SW 1271 (cell line): ENCODE results near the gene NLRP3.
A peak's percentile ranks its signal among the peaks of the same experiment; 100 is the strongest.
"Not testable (repeated sequence)": the region's sequence is repeated elsewhere in the genome, so short reads cannot be mapped to it uniquely, and the experiment has no call there.

Experiments used
- DNase-seq, 2 experiments: peaks; one replicate each; lab custom pipeline; 2025; lab: John Stamatoyannopoulos, UW

Gene NLRP3

DNA sequence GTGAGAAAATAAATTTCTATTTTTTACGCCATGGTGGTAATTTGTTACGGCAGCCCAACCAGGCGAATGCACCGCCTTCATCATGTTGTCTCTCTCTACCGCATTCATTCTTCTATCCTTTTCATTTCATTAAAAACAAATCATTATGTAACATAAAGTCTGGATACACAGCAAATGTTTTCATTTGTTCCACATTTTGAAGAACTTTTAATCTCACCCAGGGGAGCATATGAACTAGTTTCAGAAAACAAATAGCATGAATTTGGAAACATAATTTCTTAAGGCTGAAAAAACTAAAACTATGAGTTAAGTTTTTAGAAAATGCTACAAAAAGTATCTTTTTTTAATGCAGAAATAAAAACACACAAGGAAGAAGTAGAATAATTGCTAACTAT, 53.2 kb downstream of the NLRP3 start:
- no peak for DNase-seq

DNA sequence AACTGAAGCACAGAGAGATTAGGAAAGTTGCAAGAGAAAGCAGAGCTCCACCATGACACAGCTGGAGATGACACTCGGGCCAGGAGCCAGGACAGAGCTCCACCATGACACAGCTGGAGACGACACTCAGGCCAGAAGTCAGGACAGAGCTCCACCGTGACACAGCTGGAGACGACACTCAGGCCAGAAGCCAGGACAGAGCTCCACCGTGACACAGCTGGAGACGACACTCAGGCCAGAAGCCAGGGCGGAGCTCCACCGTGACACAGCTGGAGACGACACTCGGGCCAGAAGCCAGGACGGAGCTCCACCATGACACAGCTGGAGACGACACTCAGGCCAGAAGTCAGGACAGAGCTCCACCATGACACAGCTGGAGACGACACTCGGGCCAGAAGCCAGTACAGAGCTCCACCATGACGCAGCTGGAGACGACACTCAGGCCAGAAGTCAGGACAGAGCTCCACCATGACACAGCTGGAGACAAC, 55.0 kb downstream of the NLRP3 start:
- DNase-seq = not testable (repeated sequence)

DNA sequence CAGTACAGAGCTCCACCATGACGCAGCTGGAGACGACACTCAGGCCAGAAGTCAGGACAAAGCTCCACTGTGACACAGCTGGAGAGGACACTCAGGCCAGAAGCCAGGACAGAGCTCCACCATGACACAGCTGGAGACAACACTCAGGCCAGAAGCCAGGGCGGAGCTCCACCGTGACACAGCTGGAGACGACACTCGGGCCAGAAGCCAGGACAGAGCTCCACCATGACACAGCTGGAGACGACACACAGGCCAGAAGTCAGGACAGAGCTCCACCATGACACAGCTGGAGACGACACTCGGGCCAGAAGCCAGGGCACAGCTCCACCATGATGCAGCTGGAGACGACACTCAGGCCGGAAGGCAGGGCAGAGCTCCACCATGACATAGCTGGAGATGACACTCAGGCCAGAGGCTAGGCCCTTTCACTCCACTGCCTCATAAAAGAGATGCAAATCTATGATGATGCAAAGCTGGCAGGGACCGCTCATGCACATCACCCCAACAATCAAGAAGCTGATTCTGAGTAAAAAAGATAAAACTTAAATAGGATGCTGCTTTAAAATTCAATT, 55.6 kb downstream of the NLRP3 start:
- DNase-seq = no peak

DNA sequence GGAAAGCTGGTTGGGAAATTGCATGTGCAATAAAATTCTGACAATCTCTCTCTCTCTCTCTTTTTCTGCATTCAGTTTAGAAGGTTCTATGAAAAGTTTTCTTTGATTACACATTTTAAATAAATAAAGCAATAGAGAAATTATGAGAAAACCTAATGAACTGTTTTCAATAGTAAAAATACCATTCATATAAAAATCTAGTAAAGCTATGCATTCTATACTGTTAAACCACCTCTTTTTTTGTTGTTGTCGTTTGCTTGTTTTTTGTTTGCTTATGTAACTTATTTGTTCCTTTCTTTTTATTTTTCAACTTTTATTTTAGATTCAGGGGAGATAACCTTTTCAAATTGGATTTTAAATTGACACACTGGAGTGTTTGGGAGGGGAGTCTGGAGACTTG, 56.1 kb downstream of the NLRP3 start:
- DNase-seq = no peak

DNA sequence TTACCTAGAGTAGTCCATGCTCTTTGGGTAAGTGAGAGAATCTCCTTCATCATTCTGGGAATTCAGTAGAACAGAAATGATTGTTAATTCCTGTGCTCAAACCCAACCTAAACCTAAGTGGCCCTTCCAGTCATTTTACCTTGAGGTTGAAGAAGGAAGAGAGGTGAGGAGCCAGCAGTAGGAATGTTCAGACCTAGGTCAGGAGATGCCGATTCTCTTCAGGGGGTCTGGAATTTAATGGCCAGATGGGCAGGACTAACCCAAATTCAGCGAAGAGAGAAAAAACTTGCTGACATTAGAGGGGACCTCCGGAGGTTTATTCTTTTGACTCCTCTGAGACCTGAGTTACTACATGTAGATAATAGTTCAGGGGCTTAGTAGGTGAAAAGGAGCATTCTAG, 58.4 kb downstream of the NLRP3 start:
- DNase-seq = no peak

DNA sequence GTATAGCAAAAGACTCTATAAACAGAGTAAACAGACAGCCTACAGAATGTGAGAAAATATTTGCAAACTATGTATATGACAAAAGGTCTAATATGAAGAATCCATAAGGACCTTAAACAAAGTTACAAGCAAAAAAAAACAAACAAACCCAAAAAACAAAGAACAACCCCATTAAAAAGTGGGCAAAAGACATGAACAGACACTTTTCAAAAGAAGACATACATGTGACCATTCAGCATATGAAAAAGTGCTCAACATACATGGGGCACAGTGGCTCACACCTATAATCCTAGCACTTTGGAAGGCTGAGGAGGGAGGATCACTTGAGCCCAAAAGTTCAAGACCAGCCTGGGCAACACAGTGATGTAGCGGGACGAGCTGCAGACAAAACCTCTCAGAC, 59.8 kb downstream of the NLRP3 start:
- DNase-seq = no peak

DNA sequence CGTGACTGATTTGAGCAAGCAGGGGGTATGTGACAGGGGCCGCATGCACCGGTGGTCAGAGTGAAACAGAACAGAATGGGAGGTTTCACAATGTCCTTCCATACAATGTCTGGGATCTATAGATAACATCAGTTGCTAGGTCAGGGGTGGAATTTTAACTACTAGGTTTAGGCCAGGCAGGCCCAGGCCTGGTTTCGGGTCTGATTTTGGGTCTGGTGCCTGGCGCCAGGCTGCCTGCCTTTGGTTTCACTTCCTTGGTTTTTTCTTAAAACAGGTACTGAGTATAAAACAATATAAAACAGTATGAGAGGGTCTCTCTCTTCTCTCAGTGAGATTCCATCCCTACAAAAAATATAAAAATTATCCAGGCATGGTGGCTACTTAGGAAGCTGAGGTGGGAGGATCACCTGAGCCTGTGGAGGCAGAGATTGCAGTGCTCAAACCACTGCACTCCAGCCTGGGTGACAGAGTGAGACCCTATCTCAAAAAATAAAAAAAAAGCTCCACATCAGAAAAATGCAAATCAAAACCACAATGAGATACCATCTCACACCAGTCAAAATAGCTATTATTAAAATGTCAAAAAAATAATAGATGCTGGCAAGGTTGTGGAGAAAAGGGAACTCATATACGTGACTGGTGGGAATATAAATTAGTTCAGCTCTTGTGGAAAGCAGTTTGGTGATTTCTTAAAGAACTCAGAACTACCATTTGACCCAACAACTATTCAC, 60.5 kb downstream of the NLRP3 start:
- not testable (repeated sequence) for DNase-seq

DNA sequence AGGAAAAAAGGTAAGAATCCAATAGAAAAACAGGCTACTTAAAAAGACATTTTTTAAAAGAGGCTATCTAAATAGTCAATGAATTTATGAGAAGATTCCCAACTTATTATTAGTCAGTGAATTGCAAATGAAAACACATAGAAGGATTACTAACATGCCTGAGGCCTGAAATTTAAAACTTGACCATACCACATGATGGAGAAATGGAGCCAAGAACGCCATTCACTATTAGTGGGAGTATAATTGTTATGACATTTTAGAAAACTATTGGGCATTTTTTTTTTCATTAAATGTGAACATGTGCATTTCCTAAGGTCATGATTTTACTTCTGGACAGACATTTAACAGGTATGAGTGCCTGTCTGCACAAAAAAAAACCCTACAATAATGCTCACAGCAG, 66.8 kb downstream of the NLRP3 start:
- DNase-seq = no peak

DNA sequence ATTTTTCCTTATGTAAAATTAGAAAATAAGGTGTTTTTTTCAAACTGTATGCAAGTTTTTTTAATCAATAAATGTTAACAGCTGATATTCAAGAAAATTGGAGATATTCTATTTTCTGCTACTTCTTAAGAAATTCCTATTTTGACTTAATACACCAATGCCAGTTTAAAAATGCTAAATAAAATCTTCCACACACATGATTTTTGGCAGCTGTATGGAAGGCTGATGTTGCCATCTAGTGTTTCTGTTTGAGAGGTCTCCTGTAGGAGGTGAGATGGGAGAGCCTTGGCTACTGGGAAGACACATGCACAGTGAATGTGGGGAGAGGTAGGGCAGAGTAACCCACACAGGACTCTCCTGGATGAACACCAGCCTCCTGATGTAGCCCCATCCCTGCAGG, 71.1 kb downstream of the NLRP3 start:
- DNase-seq = peak; percentile 35 to 80

DNA sequence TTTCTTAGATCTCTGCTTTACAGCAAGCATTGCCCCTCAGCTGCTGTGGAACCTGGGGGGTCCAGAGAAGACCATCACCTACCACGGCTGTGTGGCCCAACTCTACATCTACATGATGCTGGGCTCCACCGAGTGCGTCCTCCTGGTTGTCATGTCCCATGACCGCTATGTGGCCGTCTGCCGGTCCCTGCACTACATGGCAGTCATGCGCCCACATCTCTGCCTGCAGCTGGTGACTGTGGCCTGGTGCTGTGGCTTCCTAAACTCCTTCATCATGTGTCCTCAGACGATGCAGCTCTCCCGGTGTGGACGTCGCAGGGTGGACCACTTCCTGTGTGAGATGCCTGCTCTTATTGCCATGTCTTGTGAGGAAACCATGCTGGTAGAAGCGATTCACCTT, 75.4 kb downstream of the NLRP3 start:
- DNase-seq = no peak

DNA sequence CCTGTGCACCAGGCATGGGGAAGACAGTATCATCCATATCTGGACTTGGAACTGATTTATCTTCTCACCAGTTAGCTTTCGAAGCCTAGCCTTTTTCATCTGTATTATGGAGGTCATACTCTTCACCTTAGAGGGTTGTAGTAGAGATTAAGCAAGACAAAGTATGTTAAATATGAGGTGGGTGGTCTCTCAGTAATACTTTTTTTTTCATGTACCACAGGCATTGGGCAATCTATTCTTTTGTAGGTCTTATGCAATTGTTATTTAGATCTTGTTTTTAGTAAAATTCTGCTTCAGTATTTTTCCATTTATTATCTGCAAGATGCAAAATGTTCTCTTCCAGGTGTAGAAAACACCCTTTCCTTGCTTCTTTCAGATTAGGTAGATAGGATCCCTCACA, 77.1 kb downstream of the NLRP3 start:
- no peak for DNase-seq

DNA sequence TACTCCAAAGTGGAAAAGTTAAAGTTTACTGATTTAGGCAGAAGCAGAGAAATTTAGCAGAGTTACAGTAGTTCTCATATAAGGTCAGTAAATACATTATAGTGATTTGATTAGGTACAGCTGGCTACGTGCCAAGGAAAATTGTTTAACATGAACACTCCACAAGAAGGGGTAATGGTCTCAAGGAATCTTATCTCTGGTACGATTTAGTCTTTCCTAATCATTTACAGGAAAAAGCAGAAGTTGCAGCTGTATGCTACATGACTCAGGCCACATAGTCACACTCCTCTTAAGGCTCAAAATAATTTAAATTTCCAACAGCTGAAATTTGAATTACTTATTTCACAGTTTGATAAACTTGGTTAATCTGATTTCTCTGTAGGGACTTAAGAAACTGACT, 78.8 kb downstream of the NLRP3 start:
- no peak for DNase-seq

DNA sequence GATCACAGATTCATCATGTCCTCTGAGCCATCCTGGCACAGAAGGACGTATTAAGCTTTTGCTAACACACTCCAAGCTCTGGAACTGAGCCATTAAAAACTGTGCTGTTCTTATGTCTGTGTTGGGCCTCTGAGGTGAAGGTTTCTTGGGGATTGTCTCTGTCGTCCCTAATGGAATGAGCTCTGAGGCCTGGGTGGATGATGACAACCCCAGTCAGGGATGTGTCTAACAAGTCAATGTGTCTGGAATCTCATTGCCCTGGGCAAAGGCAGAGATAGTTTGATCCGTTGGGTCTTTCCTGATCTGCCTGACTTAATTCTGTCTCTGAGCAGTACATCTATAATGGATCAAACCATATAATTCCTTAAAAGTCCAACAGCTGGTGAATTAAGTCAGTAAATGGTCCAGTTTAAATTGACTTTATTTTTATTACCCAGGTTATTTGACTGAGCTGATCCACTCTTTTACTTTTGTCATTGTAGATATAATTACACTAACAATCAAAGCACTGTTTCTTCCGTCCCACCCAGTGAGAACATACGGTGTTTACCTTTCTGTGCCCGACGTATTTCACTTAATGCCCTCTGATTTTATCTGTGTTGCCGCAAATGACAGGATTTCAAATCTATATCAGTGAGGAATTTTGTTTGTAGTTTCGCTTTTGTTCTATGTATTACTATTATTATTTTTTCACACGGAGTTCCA, 80.8 kb downstream of the NLRP3 start:
- DNase-seq = no peak
